ENCODE results near the gene CR1.
A peak's percentile ranks its signal among the peaks of the same experiment; 100 is the strongest.

The CR1 gene

DNA sequence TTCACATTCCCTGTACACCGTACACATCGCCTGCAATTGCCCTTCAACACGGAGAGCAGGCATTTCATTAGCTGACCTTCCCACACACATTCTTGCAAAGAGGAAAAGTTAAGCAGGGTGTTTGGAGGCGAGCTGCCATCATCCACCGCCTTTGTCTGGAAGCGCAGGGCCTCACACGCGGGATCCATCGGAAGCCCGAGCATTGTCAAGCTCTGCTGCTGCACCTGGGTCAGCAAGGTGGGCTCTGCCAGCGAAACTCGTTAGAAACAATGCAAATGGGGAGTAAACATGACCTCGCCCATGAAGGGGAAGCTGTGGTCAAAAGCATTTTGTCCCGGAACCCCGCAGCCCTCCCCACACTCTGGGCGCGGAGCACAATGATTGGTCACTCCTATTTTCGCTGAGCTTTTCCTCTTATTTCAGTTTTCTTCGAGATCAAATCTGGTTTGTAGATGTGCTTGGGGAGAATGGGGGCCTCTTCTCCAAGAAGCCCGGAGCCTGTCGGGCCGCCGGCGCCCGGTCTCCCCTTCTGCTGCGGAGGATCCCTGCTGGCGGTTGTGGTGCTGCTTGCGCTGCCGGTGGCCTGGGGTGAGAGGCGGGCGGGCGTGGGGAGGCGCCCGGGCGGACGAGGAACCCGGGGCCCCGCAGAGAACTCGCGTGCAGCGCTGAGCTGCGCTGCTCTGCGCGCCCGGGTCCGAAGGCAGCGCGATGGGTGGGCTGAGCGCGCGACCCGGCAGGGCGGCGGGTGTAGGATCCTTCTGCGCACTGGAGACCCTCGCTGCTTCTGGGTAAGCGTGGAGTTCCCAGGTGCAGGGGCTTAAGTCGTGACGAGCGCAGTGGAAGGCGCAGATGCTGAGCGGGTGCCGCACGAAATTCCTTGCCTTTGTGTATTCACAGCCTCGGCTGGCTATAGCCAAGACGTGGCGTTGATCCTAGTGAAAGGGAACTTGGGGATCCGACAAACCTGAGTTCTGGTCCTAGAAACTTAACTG is at the start of gene CR1:
Gene CR1, plus strand, starts transcription at position 357 of the 992 bp plus-strand sequence. Its CDS starts 111 bp downstream, at position 468.
- H3K27ac Mint-ChIP-seq = peak within 1 kb of the TSS; percentile 84
- no peaks in the 10 kb centered on the region for H3K27me3 Mint-ChIP-seq
- peaks cover 27% of the 10 kb centered on the region for H3K4me1 Mint-ChIP-seq
- peak within 1 kb of the TSS; percentile 95 for H3K4me3 Mint-ChIP-seq
- H3K36me3 Mint-ChIP-seq = no peaks in the 10 kb centered on the region
- peak; percentile 45 to 62 for DNase-seq (ENCODE audit: low spot score in 2 of 2)
- H3K9me3 Mint-ChIP-seq = no peaks in the 10 kb centered on the region
- peak; percentile 70 for ATAC-seq (ENCODE audit: low read depth)

DNA sequence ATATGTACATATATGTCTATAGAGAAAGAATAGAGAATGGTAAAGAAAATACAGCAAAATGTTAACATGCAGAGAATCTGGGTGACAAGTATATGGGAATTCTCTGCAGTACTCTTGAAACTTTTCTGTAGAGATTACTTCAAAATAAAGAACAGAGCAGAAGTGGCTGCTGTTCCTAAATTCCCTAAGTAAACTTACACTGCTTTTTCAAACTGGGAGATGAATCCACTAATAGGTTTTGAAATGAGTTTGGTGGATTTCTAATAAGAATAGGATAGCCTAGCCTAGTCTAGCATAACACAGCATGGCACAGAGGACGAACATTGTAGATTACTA is 42.3 kb upstream of the CR1 start:
- Mint-ChIP-seq H3K9me3 (no peaks in the 10 kb centered on the region), H3K27me3 (no peaks in the 10 kb centered on the region), H3K27ac (no peak overlapping the region), H3K4me1 (peaks cover 10% of the 10 kb centered on the region), H3K4me3 (peak overlapping the region; percentile 84), H3K36me3 (no peaks in the 10 kb centered on the region)
- no peak for DNase-seq (ENCODE audit: low spot score in 2 of 2)
- ATAC-seq (ENCODE audit: low read depth) = no peak

DNA sequence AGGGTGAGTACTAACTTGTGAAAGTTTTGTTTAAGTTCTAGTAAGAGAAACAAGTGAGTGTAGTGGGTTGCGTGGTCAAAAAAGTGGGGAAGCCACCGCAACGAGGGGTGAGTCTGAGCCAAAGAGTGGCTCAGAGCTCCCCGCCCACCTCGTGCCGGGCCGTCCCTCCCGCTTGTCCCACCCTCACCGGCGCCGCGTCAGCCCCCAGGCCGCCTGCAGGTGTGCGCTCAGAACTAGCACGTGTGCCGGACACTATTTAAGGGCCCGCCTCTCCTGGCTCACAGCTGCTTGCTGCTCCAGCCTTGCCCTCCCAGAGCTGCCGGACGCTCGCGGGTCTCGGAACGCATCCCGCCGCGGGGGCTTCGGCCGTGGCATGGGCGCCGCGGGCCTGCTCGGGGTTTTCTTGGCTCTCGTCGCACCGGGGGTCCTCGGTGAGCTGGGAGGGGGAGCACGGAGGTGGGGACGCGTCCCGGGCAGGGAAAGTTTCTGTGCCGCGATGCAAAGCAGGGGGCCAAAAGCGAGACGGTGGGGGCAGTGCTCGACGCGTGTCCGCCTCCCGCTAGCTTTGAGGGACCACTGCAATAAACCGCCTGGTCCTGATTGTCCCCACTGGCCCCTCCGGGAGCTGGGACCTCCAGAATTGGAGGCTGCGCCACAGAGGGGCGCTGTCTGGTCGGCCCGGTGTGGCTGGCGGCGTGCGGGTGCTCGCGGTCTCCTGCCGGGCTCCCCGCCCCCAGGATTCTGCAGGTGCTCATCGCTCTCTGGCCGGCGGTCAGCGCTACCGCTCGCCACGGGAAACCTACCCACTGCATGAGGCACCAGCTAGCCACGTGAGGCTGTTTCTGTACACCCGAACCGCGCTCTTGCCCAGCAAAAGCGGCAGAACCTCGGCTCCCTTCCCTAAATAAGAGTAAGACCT is 41.7 kb upstream of the CR1 start, which contains the start of gene CR2:
Gene CR2, plus strand, starts transcription at position 283 of the 919 bp plus-strand sequence. Its CDS starts 91 bp downstream, at position 374.
- Mint-ChIP-seq H3K27ac (no peak within 1 kb of the TSS), H3K36me3 (no peaks in the 10 kb centered on the region), H3K4me3 (peak within 1 kb of the TSS; percentile 84), H3K9me3 (no peaks in the 10 kb centered on the region), H3K4me1 (peaks cover 10% of the 10 kb centered on the region), H3K27me3 (no peaks in the 10 kb centered on the region)
- DNase-seq (ENCODE audit: low spot score in 2 of 2) = peak; percentile 71
- peak; percentile 91 for ATAC-seq (ENCODE audit: low read depth)

DNA sequence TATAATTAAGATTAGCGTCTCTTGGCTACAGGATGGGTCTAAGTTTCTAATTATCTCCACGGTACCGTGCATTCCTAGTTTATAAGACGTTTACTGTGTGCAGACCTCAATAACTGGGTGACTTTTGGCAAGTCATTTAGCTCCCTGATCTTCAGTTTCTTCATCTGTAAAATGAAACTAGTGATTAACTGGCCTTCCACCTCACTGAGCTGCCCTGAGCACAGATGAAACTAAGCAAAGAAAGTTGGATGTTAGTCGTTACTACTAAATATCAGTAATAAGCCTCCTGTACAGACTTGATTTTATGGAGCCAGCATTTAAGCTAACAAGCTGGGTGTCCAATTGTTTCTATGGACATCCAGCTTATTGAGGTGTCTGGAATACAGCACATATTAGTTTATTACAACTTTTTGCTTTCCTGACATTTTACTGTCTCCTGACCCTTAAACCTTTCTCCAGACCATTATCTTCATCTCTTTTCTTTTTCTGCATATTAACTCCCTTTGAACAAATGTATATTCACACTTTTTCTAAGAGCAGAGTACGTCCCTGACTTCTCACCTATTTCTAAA is 40.7 kb upstream of the CR1 start:
- Mint-ChIP-seq H3K9me3 (no peaks in the 10 kb centered on the region), H3K4me3 (peak overlapping the region; percentile 84), H3K27ac (no peak overlapping the region), H3K27me3 (no peaks in the 10 kb centered on the region), H3K36me3 (no peaks in the 10 kb centered on the region), H3K4me1 (peaks cover 14% of the 10 kb centered on the region)
- DNase-seq (ENCODE audit: low spot score in 2 of 2) (no peak), ATAC-seq (ENCODE audit: low read depth) (no peak)

DNA sequence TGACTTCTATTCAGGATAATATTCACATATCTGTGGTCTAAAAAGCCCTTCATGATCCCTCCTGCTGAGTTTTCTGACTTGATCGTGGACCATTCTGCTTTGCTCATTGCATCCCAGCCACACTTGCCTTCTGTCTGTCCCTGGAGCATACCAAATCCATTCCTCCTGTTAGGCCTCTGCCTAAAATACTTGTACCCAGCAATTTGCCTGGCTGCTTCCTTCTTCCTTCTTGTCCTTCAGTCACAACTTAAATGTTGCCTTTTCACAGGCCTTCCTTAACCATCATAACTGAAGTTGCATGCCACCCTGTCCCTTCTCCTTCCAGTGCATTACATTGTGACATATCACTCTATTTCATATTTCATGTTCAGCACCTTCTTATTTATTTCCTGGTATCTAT is 37.5 kb upstream of the CR1 start:
- Mint-ChIP-seq H3K27ac (no peak overlapping the region), H3K9me3 (no peaks in the 10 kb centered on the region), H3K27me3 (no peaks in the 10 kb centered on the region), H3K4me3 (no peak overlapping the region), H3K4me1 (peaks cover 25% of the 10 kb centered on the region), H3K36me3 (peaks cover 2% of the 10 kb centered on the region)
- ATAC-seq (ENCODE audit: low read depth) (no peak), DNase-seq (ENCODE audit: low spot score in 2 of 2) (no peak)

DNA sequence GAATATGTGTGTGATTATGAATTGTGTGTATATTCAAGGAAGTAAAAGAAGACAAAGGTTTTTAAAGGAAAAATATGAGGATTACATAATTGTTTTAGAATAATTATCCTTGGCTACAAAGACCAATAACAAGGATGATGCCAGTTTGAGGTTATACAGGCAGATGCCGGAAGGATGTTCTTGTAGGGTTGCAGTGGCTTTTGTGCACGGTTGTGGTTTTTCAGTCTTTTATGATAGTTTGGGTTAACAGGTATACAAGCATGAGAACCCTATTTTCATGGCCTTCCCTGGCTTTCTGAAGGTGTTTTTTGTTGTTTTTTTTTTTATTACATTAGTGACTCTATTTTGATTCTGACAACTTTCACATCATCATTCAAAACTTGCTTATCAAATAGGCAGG is 36.9 kb upstream of the CR1 start:
- Mint-ChIP-seq H3K27ac (no peak overlapping the region), H3K36me3 (peaks cover 6% of the 10 kb centered on the region), H3K9me3 (no peaks in the 10 kb centered on the region), H3K27me3 (no peaks in the 10 kb centered on the region), H3K4me1 (peaks cover 24% of the 10 kb centered on the region), H3K4me3 (no peak overlapping the region)
- ATAC-seq (ENCODE audit: low read depth) = peak; percentile 30
- DNase-seq (ENCODE audit: low spot score in 2 of 2) = peak in 1 of 2 donors; percentile 9

DNA sequence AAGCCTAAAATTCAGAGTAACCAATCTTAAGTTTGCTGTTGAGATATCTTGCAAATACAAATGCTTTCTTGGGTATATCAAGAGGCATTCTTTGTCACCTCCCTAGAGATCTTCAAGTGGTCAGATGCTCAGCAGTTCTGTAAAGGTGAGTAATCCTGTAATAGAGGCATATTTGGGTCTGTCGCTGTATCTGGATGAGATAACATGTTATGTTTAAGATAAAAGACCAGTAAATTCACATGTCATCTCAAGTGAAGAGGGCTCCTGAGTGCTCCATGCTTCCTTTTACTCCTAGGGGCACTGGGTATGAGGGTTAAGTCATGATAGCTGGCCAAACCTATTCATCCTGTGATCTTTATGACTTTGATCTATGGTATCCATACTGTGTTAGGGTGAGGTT is 34.3 kb upstream of the CR1 start:
- peaks cover 14% of the 10 kb centered on the region for H3K36me3 Mint-ChIP-seq
- H3K4me1 Mint-ChIP-seq = peaks cover 21% of the 10 kb centered on the region
- H3K27me3 Mint-ChIP-seq = no peaks in the 10 kb centered on the region
- no peaks in the 10 kb centered on the region for H3K9me3 Mint-ChIP-seq
- H3K4me3 Mint-ChIP-seq = no peak overlapping the region
- DNase-seq (ENCODE audit: low spot score in 2 of 2) = no peak
- peak overlapping the region; percentile 45 for H3K27ac Mint-ChIP-seq
- no peak for ATAC-seq (ENCODE audit: low read depth)

DNA sequence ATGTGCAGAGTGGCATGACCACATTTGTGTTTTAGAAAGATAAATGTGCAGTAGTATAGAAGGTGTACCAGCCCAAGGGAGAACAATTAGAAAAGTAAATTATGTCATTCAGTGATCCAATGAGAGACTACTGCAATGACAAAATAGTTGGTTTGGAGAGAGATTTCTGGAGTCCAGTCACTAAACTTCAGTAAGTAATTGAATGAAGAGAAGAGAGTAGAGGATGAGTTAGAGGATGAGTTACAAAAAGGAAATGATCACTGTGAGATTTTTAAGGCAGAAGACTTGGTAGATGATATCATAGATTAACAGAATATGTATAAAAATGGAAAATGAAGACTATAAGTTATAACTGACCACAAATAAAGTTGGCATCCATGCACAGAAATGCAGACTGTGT is 33.4 kb upstream of the CR1 start:
- peaks cover 23% of the 10 kb centered on the region for H3K4me1 Mint-ChIP-seq
- H3K27me3 Mint-ChIP-seq = no peaks in the 10 kb centered on the region
- ATAC-seq (ENCODE audit: low read depth) (no peak), DNase-seq (ENCODE audit: low spot score in 2 of 2) (no peak)
- H3K4me3 Mint-ChIP-seq = no peak overlapping the region
- peaks cover 20% of the 10 kb centered on the region for H3K36me3 Mint-ChIP-seq
- H3K9me3 Mint-ChIP-seq = no peaks in the 10 kb centered on the region
- peak overlapping the region; percentile 4 for H3K27ac Mint-ChIP-seq

DNA sequence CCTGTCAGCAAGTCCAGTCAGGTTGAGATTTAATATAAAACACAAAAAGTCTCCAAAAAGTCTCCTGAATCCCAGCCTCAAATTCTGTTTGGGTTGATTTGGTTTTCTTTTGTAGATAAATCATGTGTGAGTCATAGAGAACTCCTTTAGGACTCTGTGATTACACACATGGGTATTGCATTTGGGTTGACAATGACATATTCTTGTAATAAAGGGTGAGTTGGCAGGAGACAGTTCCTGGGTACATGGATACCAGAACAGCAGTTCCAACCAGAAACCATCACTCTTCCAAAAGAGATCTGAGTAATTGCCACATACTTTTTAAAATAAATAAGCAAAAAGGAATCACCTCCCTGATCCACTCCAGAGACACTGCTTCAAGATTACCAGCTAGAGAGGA is 32.9 kb upstream of the CR1 start:
- ATAC-seq (ENCODE audit: low read depth) = no peak
- no peaks in the 10 kb centered on the region for H3K9me3 Mint-ChIP-seq
- H3K4me3 Mint-ChIP-seq = no peak overlapping the region
- peaks cover 20% of the 10 kb centered on the region for H3K36me3 Mint-ChIP-seq
- H3K4me1 Mint-ChIP-seq = peaks cover 23% of the 10 kb centered on the region
- H3K27me3 Mint-ChIP-seq = no peaks in the 10 kb centered on the region
- H3K27ac Mint-ChIP-seq = no peak overlapping the region
- DNase-seq (ENCODE audit: low spot score in 2 of 2) = no peak

DNA sequence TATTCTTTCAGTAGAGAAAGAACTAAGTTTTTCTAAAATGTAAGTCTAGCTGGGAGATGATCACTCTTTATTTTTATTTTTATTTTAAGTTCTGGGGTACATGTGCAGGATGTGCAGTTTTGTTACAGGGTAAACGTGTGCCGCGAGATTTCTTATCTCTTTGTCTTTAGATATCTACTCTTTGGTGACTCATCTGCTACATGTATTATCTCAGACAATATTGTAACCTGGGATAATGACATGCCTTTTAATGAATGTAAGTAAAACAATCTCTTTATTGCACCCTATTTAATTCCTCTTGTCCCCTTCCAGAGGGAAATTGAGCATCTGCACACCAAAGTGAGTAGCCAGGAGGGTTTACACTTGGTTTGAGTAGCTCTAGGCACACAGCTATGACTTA is 32.4 kb upstream of the CR1 start:
- H3K9me3 Mint-ChIP-seq = no peaks in the 10 kb centered on the region
- no peak for DNase-seq (ENCODE audit: low spot score in 2 of 2)
- H3K27ac Mint-ChIP-seq = peak overlapping the region; percentile 53
- peaks cover 23% of the 10 kb centered on the region for H3K4me1 Mint-ChIP-seq
- H3K27me3 Mint-ChIP-seq = no peaks in the 10 kb centered on the region
- ATAC-seq (ENCODE audit: low read depth) = no peak
- peaks cover 24% of the 10 kb centered on the region for H3K36me3 Mint-ChIP-seq
- no peak overlapping the region for H3K4me3 Mint-ChIP-seq

DNA sequence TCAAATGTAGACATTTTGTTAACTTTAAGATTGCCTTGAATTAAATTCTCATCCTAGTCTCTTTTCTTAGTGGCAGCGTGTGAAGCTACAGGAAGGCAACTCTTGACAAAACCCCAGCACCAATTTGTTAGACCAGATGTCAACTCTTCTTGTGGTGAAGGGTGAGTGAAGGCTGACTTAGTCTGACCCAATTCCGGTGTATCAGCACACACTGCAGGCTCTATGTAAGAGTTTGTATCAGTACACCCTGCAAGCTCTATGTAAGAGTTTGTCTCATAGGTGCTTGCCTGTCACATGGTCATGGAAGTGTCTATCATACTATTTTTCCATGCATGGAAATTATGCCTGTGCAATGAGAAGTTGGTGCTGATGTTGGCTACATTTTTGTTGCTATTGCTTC is 25.0 kb upstream of the CR1 start:
- H3K4me1 Mint-ChIP-seq = peaks cover 6% of the 10 kb centered on the region
- ATAC-seq (ENCODE audit: low read depth) (no peak), DNase-seq (ENCODE audit: low spot score in 2 of 2) (no peak)
- H3K4me3 Mint-ChIP-seq = no peak overlapping the region
- H3K27me3 Mint-ChIP-seq = no peaks in the 10 kb centered on the region
- H3K9me3 Mint-ChIP-seq = no peaks in the 10 kb centered on the region
- H3K27ac Mint-ChIP-seq = no peak overlapping the region
- H3K36me3 Mint-ChIP-seq = peaks cover 47% of the 10 kb centered on the region

DNA sequence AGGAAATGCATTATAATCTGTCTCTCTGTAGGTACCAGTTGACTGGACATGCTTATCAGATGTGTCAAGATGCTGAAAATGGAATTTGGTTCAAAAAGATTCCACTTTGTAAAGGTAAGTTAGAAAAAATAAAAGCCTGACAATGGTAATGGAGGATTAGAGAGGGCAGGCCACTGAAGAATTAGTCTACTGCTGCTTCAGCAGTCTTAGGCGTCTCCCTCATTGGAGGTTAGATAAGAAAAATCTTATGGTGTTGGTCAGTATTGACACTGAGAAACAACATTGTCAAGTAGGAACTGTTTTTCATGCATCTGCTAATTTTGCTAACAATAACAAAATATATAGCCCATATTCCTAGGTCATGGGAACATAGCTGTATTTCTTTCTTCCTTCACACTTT is 21.7 kb upstream of the CR1 start:
- no peak overlapping the region for H3K27ac Mint-ChIP-seq
- peaks cover 6% of the 10 kb centered on the region for H3K4me1 Mint-ChIP-seq
- H3K4me3 Mint-ChIP-seq = no peak overlapping the region
- no peaks in the 10 kb centered on the region for H3K27me3 Mint-ChIP-seq
- ATAC-seq (ENCODE audit: low read depth) (no peak), DNase-seq (ENCODE audit: low spot score in 2 of 2) (no peak)
- H3K9me3 Mint-ChIP-seq = no peaks in the 10 kb centered on the region
- peaks cover 39% of the 10 kb centered on the region for H3K36me3 Mint-ChIP-seq

DNA sequence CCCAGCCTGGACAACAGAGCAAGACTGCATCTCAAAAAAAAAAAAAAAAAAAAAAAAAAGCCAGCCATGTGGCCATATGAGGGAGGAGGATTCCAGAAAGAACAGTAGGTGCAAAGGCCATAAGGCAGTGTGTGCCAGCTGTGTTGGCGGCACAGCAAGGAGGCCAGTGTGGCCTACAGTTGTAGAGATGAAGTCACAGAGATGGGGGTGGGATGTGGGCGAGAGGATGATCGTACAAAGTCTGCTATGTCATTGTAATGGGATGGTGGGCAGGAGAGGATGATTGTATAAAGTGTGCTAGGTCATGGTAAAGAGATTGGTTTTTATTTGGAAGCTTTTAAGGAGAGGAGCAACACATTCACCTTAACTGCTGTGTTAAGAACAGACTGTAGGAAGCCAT is 9.8 kb upstream of the CR1 start:
- DNase-seq (ENCODE audit: low spot score in 2 of 2) (no peak), ATAC-seq (ENCODE audit: low read depth) (no peak)
- Mint-ChIP-seq H3K4me1 (peaks cover 2% of the 10 kb centered on the region), H3K9me3 (no peaks in the 10 kb centered on the region), H3K4me3 (no peak overlapping the region), H3K27ac (peak overlapping the region; percentile 33), H3K27me3 (no peaks in the 10 kb centered on the region), H3K36me3 (peaks cover 39% of the 10 kb centered on the region)

DNA sequence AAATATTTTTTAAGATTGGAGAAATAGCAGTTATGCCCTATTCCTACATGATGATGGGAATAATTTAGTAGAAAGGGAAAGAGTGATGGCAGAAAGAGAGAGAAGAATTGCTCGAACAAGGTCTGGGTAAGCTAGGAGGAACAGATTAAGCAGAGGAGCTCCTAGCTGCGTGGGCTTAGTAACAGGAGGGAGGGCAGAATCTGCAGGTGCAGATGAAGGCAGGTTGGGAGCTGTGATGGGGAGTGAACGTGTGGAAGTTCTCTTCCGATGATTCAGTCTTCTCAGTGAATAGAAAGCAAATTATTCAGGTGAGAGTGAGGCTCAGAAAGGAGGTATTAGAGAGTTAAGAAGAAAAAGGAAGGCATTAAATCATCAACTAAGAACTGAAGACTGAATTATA is 8.3 kb upstream of the CR1 start:
- H3K27me3 Mint-ChIP-seq = no peaks in the 10 kb centered on the region
- peak overlapping the region; percentile 33 for H3K27ac Mint-ChIP-seq
- no peak overlapping the region for H3K4me3 Mint-ChIP-seq
- H3K36me3 Mint-ChIP-seq = peaks cover 36% of the 10 kb centered on the region
- ATAC-seq (ENCODE audit: low read depth) (no peak), DNase-seq (ENCODE audit: low spot score in 2 of 2) (no peak)
- H3K4me1 Mint-ChIP-seq = peaks cover 2% of the 10 kb centered on the region
- H3K9me3 Mint-ChIP-seq = no peaks in the 10 kb centered on the region
